Loucy (cell line): ENCODE measurements around the gene CACNG5.

ENCODE experiments used
- H2AFZ ChIP-seq: fragments of 200-600 bp; sonication (generic); 2 replicates; pipeline ENCODE4 v1.6.0; 2016; ENCODE audit warnings: antibody characterized with exemption, mild to moderate bottlenecking, low read length, moderate library complexity
- H3F3A ChIP-seq: fragments of 200-600 bp; 2 replicates; pipeline ENCODE4 v1.6.0; 2016; ENCODE audit warnings: antibody characterized with exemption, low read depth, mild to moderate bottlenecking
- H3K27me3 ChIP-seq: fragments of 200-600 bp; sonication (generic); 2 replicates; pipeline ENCODE4 v1.6.1; 2014; ENCODE audit warnings: low read length, mild to moderate bottlenecking; ENCODE audit not compliant: insufficient read depth, poor library complexity, severe bottlenecking
- H3K36me3 ChIP-seq: fragments of 200-600 bp; sonication (generic); 2 replicates; pipeline ENCODE4 v1.6.1; 2016; ENCODE audit warnings: low read length; ENCODE audit not compliant: insufficient read depth
- H3K4me1 ChIP-seq: fragments of 200-600 bp; sonication (generic); 2 replicates; pipeline ENCODE4 v1.5.1; 2014; ENCODE audit warnings: low read length, mild to moderate bottlenecking; ENCODE audit not compliant: insufficient read depth, poor library complexity, severe bottlenecking
- H3K4me2 ChIP-seq: fragments of 200-600 bp; sonication (generic); 2 replicates; pipeline ENCODE4 v1.6.0; 2014; ENCODE audit warnings: antibody characterized with exemption, low read length, low read depth, mild to moderate bottlenecking; ENCODE audit not compliant: poor library complexity, severe bottlenecking
- H3K4me3 ChIP-seq: fragments of 200-600 bp; sonication (generic); 2 replicates; pipeline ENCODE4 v1.5.1; 2014; ENCODE audit warnings: low read length, mild to moderate bottlenecking, mixed read lengths; ENCODE audit not compliant: poor library complexity, severe bottlenecking
- H3K79me2 ChIP-seq: fragments of 200-600 bp; sonication (generic); 2 replicates; pipeline ENCODE4 v1.6.1; 2014; ENCODE audit warnings: low read length; ENCODE audit not compliant: insufficient read depth
- H3K9ac ChIP-seq: fragments of 200-600 bp; sonication (generic); 2 replicates; pipeline ENCODE4 v1.6.0; 2014; ENCODE audit warnings: mild to moderate bottlenecking, low read depth, low read length, moderate library complexity; ENCODE audit not compliant: poor library complexity, severe bottlenecking
- H3K9me2 ChIP-seq: fragments of 200-600 bp; sonication (generic); replicated peaks from 2 replicates; pipeline ENCODE4 v1.6.1; 2016; ENCODE audit warnings: low read depth, low read length, mixed read lengths
- H3K9me3 ChIP-seq: fragments of 200-600 bp; sonication (generic); 2 replicates; pipeline ENCODE4 v1.6.1; 2014; ENCODE audit warnings: mild to moderate bottlenecking, antibody characterized with exemption, low read length, low read depth; ENCODE audit not compliant: insufficient read depth
- H4K20me1 ChIP-seq: fragments of 200-600 bp; sonication (generic); 2 replicates; pipeline ENCODE4 v1.6.0; 2014; ENCODE audit warnings: antibody characterized with exemption, low read length, mild to moderate bottlenecking; ENCODE audit not compliant: insufficient read depth, poor library complexity, severe bottlenecking
- CTCF ChIP-seq: fragments of 200-600 bp; sonication (generic); conservative IDR thresholded peaks from 2 replicates; pipeline ENCODE4 v1.5.1; 2014; ENCODE audit warnings: mild to moderate bottlenecking, antibody characterized with exemption, low read length
- EZH2phosphoT487 ChIP-seq: fragments of 200-600 bp; IDR thresholded peaks from 2 replicates; pipeline ENCODE4 v1.6.1; 2018; ENCODE audit warnings: antibody characterized with exemption, mild to moderate bottlenecking, moderate library complexity, borderline replicate concordance

The CACNG5 gene

GRCh38 chr17:66860204-66860603 is 25.3 kb downstream of the CACNG5 start:
- Histone ChIP-seq H4K20me1 (no peaks in the 10 kb centered on the region), H3K9ac (no peak overlapping the region), H3K9me2 (no peaks in the 10 kb centered on the region), H3K36me3 (no peaks in the 10 kb centered on the region), H2AFZ (no peak overlapping the region), H3F3A (no peaks in the 10 kb centered on the region), H3K27me3 (no peaks in the 10 kb centered on the region), H3K9me3 (no peaks in the 10 kb centered on the region), H3K79me2 (no peaks in the 10 kb centered on the region), H3K4me3 (no peak overlapping the region), H3K4me2 (no peak overlapping the region), H3K4me1 (no peaks in the 10 kb centered on the region)
- no peak for TF ChIP-seq CTCF
- no peak for TF ChIP-seq EZH2phosphoT487

- no peaks in the 10 kb centered on the region for H3F3A ChIP-seq
- H3K9me2 ChIP-seq = no peaks in the 10 kb centered on the region
- H3K9ac ChIP-seq = no peak overlapping the region
- no peaks in the 10 kb centered on the region for H3K4me1 ChIP-seq
- no peak overlapping the region for H3K4me3 ChIP-seq
- H3K27me3 ChIP-seq = no peaks in the 10 kb centered on the region
- no peaks in the 10 kb centered on the region for H3K9me3 ChIP-seq
- H3K79me2 ChIP-seq = no peaks in the 10 kb centered on the region
- no peak for TF ChIP-seq CTCF
- no peak for TF ChIP-seq EZH2phosphoT487
- H3K4me2 ChIP-seq = no peak overlapping the region
- no peaks in the 10 kb centered on the region for H4K20me1 ChIP-seq
- no peak overlapping the region for H2AFZ ChIP-seq
- H3K36me3 ChIP-seq = no peaks in the 10 kb centered on the region
These were observed 28.9 kb downstream of the CACNG5 start for GRCh38 chr17:66863820-66864219.

- H3K4me2 ChIP-seq = no peak overlapping the region
- H3F3A ChIP-seq = no peaks in the 10 kb centered on the region
- no peak overlapping the region for H2AFZ ChIP-seq
- no peaks in the 10 kb centered on the region for H3K4me1 ChIP-seq
- no peaks in the 10 kb centered on the region for H3K9me2 ChIP-seq
- TF ChIP-seq EZH2phosphoT487 (no peak), CTCF (no peak)
- H3K4me3 ChIP-seq = no peak overlapping the region
- H3K36me3 ChIP-seq = no peaks in the 10 kb centered on the region
- no peaks in the 10 kb centered on the region for H3K79me2 ChIP-seq
- H3K9ac ChIP-seq = no peak overlapping the region
- no peaks in the 10 kb centered on the region for H3K9me3 ChIP-seq
- H3K27me3 ChIP-seq = no peaks in the 10 kb centered on the region
- H4K20me1 ChIP-seq = no peaks in the 10 kb centered on the region
These were observed 30.2 kb downstream of the CACNG5 start for GRCh38 chr17:66865151-66865550.
